ENCODE measurements around the gene ZNF385B.

Gene ZNF385B

GRCh38 chr2:179602452-179602851 is 259.0 kb downstream of the ZNF385B start:
- no peaks in the 10 kb centered on the region for H3K9me3 ChIP-seq (ENCODE audit: control insufficient read depth, low read length)
- H3K4me3 ChIP-seq (ENCODE audit: low read length): no peak overlapping the region
- H3K4me1 ChIP-seq (ENCODE audit: control insufficient read depth, insufficient read depth, low read length): no peaks in the 10 kb centered on the region
- no peak overlapping the region for H3K9ac ChIP-seq (ENCODE audit: low read length)
- no peaks in the 10 kb centered on the region for H3K36me3 ChIP-seq (ENCODE audit: control insufficient read depth, insufficient read depth, low read length)
- H3K27me3 ChIP-seq (ENCODE audit: control insufficient read depth, insufficient read depth, low read length): no peaks in the 10 kb centered on the region

- Histone ChIP-seq H3K36me3 (ENCODE audit: control insufficient read depth, insufficient read depth, low read length) (no peaks in the 10 kb centered on the region), H3K9ac (ENCODE audit: low read length) (no peak overlapping the region), H3K9me3 (ENCODE audit: control insufficient read depth, low read length) (no peaks in the 10 kb centered on the region), H3K27me3 (ENCODE audit: control insufficient read depth, insufficient read depth, low read length) (no peaks in the 10 kb centered on the region), H3K4me3 (ENCODE audit: low read length) (no peak overlapping the region), H3K4me1 (ENCODE audit: control insufficient read depth, insufficient read depth, low read length) (no peaks in the 10 kb centered on the region)
Observed at GRCh38 chr2:179596018-179596417, 265.4 kb downstream of the ZNF385B start.

DNA sequence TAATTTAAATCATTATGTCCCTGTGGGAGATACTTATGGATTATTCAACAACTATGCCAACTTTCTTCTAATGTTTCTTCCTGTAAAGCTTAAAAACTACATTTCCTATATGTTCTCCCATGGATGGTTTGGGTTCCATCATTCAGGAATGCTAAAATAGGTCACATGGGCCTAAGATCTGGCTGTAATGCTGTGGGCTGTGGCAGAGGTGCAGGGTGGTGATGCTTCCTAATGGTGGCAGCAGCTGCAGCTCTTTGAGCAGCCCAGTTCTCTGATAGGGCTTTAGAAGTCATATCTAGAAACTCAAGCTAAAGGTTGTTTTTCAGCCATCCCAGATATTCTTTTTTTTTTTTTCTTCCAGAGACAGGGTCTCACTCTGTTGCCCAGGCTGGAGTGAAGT is 266.1 kb downstream of the ZNF385B start:
- H3K9me3 ChIP-seq (ENCODE audit: control insufficient read depth, low read length): no peaks in the 10 kb centered on the region
- no peak overlapping the region for H3K9ac ChIP-seq (ENCODE audit: low read length)
- H3K4me3 ChIP-seq (ENCODE audit: low read length): no peak overlapping the region
- H3K4me1 ChIP-seq (ENCODE audit: control insufficient read depth, insufficient read depth, low read length): no peaks in the 10 kb centered on the region
- H3K36me3 ChIP-seq (ENCODE audit: control insufficient read depth, insufficient read depth, low read length): no peaks in the 10 kb centered on the region
- H3K27me3 ChIP-seq (ENCODE audit: control insufficient read depth, insufficient read depth, low read length): no peaks in the 10 kb centered on the region

DNA sequence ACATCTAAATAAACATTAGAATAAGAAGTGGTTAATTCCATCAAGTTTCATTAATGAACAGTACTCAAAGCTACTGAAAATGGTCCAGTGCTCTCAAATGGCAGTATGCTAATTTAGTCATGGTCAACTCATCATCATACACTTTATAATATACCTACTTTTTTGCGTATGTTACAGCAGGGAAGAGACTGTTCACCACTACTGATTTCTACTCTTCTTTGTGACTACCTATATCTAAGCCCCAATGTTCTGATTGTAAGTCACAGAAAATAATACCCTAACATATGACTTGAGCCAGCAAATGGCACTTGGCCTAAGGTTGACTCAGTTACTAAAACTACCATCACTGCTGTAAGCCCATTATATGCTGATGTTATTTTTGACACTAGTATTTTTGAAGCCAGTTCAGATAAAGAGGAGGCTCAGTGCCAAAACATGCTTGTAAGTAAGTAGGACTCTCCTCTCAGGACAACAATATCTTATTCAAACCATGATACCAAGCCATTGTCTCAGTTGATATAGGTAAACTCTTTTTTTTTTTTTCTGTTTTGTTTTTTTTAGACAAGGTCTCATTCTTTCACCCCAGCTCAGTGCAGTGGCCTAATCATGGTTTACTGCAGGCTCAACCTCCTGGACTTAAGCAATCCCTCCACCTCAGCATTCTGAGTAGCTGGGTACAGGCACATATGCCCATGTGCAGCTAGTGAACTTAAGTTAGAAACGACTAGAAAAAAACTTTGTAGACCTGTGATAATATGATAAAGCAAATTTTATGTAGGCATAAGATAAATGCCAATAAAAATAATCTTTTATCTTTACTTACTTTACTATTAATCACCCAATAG is 266.9 kb downstream of the ZNF385B start:
- Histone ChIP-seq H3K36me3 (ENCODE audit: control insufficient read depth, insufficient read depth, low read length) (no peaks in the 10 kb centered on the region), H3K4me3 (ENCODE audit: low read length) (no peak overlapping the region), H3K9me3 (ENCODE audit: control insufficient read depth, low read length) (no peaks in the 10 kb centered on the region), H3K27me3 (ENCODE audit: control insufficient read depth, insufficient read depth, low read length) (no peaks in the 10 kb centered on the region), H3K4me1 (ENCODE audit: control insufficient read depth, insufficient read depth, low read length) (no peaks in the 10 kb centered on the region), H3K9ac (ENCODE audit: low read length) (no peak overlapping the region)

DNA sequence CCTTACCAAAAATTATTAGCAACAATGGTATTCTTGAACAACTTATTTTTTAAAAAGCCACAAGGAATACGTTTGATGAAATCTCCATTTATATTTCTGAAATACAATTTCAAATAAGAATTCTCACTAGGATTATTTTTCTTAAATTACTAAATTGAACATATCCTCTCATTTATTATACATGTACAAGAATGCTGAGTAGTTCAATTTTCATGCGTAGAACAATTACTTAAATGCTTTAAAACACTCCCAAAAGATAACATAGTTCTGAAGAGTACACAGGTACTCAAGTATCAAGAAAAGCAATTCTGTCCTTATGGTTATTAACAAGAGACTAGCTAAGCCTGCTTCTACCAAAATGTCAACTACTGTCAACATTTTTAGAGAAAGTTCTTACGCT is 268.1 kb downstream of the ZNF385B start:
- no peaks in the 10 kb centered on the region for H3K27me3 ChIP-seq (ENCODE audit: control insufficient read depth, insufficient read depth, low read length)
- H3K9ac ChIP-seq (ENCODE audit: low read length): no peak overlapping the region
- no peaks in the 10 kb centered on the region for H3K9me3 ChIP-seq (ENCODE audit: control insufficient read depth, low read length)
- H3K36me3 ChIP-seq (ENCODE audit: control insufficient read depth, insufficient read depth, low read length): no peaks in the 10 kb centered on the region
- no peaks in the 10 kb centered on the region for H3K4me1 ChIP-seq (ENCODE audit: control insufficient read depth, insufficient read depth, low read length)
- no peak overlapping the region for H3K4me3 ChIP-seq (ENCODE audit: low read length)

GRCh38 chr2:179592167-179592936 is 269.1 kb downstream of the ZNF385B start:
- Histone ChIP-seq H3K4me1 (ENCODE audit: control insufficient read depth, insufficient read depth, low read length) (no peaks in the 10 kb centered on the region), H3K9me3 (ENCODE audit: control insufficient read depth, low read length) (no peaks in the 10 kb centered on the region), H3K4me3 (ENCODE audit: low read length) (no peak overlapping the region), H3K36me3 (ENCODE audit: control insufficient read depth, insufficient read depth, low read length) (no peaks in the 10 kb centered on the region), H3K27me3 (ENCODE audit: control insufficient read depth, insufficient read depth, low read length) (no peaks in the 10 kb centered on the region), H3K9ac (ENCODE audit: low read length) (no peak overlapping the region)

DNA sequence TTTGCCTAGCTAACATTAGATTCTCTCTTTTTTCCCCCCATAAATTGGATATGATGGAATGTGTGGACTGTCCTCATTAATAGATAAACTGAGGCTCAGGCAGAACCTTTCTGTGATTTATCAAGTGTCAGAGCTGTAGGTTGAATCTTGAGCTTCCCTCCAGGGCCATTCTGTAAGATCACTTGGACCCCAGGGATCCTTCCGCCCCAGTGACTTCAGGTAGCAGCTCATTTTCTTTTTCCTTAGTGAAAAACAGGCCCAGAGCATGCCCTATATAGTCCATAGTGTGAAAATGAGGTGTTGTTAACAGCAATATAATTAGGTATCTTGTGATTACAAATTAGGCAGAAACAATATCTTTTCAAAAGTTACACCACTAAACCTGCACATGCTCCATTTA is 269.7 kb downstream of the ZNF385B start:
- Histone ChIP-seq H3K9ac (ENCODE audit: low read length) (no peak overlapping the region), H3K4me1 (ENCODE audit: control insufficient read depth, insufficient read depth, low read length) (no peaks in the 10 kb centered on the region)

GRCh38 chr2:179588486-179589145 is 272.8 kb downstream of the ZNF385B start:
- Histone ChIP-seq H3K27me3 (ENCODE audit: control insufficient read depth, insufficient read depth, low read length) (no peaks in the 10 kb centered on the region), H3K4me3 (ENCODE audit: low read length) (no peak overlapping the region), H3K36me3 (ENCODE audit: control insufficient read depth, insufficient read depth, low read length) (no peaks in the 10 kb centered on the region), H3K9me3 (ENCODE audit: control insufficient read depth, low read length) (no peaks in the 10 kb centered on the region), H3K4me1 (ENCODE audit: control insufficient read depth, insufficient read depth, low read length) (no peaks in the 10 kb centered on the region), H3K9ac (ENCODE audit: low read length) (no peak overlapping the region)

More for the DNA sequence above, 269.7 kb downstream of the ZNF385B start:
- Histone ChIP-seq H3K9me3 (ENCODE audit: control insufficient read depth, low read length) (no peaks in the 10 kb centered on the region), H3K36me3 (ENCODE audit: control insufficient read depth, insufficient read depth, low read length) (no peaks in the 10 kb centered on the region), H3K4me3 (ENCODE audit: low read length) (no peak overlapping the region), H3K27me3 (ENCODE audit: control insufficient read depth, insufficient read depth, low read length) (no peaks in the 10 kb centered on the region)

- Histone ChIP-seq H3K4me1 (ENCODE audit: control insufficient read depth, insufficient read depth, low read length) (peaks cover 10% of the 10 kb centered on the region), H3K4me3 (ENCODE audit: low read length) (no peak overlapping the region), H3K27me3 (ENCODE audit: control insufficient read depth, insufficient read depth, low read length) (no peaks in the 10 kb centered on the region), H3K36me3 (ENCODE audit: control insufficient read depth, insufficient read depth, low read length) (no peaks in the 10 kb centered on the region), H3K9me3 (ENCODE audit: control insufficient read depth, low read length) (no peaks in the 10 kb centered on the region), H3K9ac (ENCODE audit: low read length) (no peak overlapping the region)
Observed at GRCh38 chr2:179584760-179585159, 276.7 kb downstream of the ZNF385B start.

DNA sequence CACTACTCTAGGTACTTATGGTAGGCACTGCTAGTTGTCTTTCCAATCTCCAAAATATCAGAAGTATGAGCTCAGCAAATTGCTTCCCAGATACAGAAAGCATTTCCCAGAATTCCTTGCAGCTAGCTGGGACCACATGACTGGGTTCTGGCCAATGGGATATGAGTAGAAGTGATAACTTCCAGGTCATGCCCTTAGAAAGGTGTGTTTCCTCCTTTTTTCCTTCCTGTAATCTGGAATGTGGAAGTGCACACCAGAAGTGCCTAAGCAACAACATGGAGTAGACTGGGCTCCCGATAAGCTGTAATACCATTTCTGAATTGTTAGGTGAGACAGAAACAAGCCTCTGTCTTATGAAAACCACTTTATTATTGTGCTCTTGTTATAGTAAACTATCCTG is 279.8 kb downstream of the ZNF385B start:
- no peak overlapping the region for H3K9ac ChIP-seq (ENCODE audit: low read length)
- no peaks in the 10 kb centered on the region for H3K9me3 ChIP-seq (ENCODE audit: control insufficient read depth, low read length)
- H3K4me1 ChIP-seq (ENCODE audit: control insufficient read depth, insufficient read depth, low read length): peaks cover 10% of the 10 kb centered on the region
- H3K4me3 ChIP-seq (ENCODE audit: low read length): no peak overlapping the region
- H3K27me3 ChIP-seq (ENCODE audit: control insufficient read depth, insufficient read depth, low read length): no peaks in the 10 kb centered on the region
- no peaks in the 10 kb centered on the region for H3K36me3 ChIP-seq (ENCODE audit: control insufficient read depth, insufficient read depth, low read length)

GRCh38 chr2:179580378-179581146 is 280.9 kb downstream of the ZNF385B start:
- Histone ChIP-seq H3K9me3 (ENCODE audit: control insufficient read depth, low read length) (no peaks in the 10 kb centered on the region), H3K9ac (ENCODE audit: low read length) (no peak overlapping the region), H3K27me3 (ENCODE audit: control insufficient read depth, insufficient read depth, low read length) (no peaks in the 10 kb centered on the region), H3K4me1 (ENCODE audit: control insufficient read depth, insufficient read depth, low read length) (peaks cover 10% of the 10 kb centered on the region), H3K4me3 (ENCODE audit: low read length) (no peak overlapping the region), H3K36me3 (ENCODE audit: control insufficient read depth, insufficient read depth, low read length) (no peaks in the 10 kb centered on the region)

All from mucosa of stomach (tissue), 1 donor.